GM21576 (cell line): Measurements from ENCODE around the gene CYP2C19.
"Not testable (repeated sequence)": the region's sequence is repeated elsewhere in the genome, so short reads cannot be mapped to it uniquely, and the experiment has no call there.

Source experiments
- ATAC-seq: cut with Tn5 transposase; IDR thresholded peaks from one replicate; pipeline ENCODE4 v1.9.1; 2021; ENCODE audit warnings: mild to moderate bottlenecking, moderate library complexity; ENCODE audit not compliant: unreplicated experiment

Gene CYP2C19

DNA sequence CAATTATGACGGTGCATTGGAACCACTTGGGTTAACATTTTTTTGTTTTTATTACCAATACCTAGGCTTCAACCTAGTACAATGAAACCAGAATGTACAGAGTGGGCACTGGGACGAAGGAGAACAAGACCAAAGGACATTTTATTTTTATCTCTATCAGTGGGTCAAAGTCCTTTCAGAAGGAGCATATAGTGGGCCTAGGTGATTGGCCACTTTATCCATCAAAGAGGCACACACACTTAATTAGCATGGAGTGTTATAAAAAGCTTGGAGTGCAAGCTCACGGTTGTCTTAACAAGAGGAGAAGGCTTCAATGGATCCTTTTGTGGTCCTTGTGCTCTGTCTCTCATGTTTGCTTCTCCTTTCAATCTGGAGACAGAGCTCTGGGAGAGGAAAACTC, at the start of gene CYP2C19:
CYP2C19 (plus strand) TSS at position 289 of the 400 bp plus-strand sequence; CDS start at position 314, 25 bp downstream.
- no peak for ATAC-seq

DNA sequence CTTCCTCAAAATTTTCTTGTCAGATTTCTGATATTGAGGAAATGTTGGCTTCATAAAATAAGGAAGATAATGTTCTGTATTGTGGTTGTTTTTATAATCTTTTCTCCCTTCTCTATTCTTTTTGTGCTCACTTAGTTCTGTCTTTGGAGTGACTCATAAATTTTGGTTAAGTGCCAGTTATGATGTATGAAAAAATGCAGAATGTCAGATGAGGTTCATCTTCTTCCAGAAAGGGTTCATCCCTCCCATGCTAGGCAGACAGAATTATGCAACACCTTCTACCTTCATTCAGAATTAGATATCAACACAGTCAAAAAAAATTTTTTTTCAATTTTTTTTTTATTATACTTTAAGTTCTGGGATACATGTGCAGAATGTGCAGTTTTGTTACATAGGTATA, 36.6 kb upstream of the CYP2C19 start:
- ATAC-seq, result no peak

DNA sequence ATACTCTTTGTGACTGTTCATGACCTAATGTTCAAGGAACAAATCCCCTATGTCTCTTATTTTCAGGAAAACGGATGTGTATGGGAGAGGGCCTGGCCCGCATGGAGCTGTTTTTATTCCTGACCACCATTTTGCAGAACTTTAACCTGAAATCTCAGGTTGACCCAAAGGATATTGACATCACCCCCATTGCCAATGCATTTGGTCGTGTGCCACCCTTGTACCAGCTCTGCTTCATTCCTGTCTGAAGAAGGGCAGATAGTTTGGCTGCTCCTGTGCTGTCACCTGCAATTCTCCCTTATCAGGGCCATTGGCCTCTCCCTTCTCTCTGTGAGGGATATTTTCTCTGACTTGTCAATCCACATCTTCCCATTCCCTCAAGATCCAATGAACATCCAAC, 27.3 kb upstream of the CYP2C19 start:
- ATAC-seq, result no peak

DNA sequence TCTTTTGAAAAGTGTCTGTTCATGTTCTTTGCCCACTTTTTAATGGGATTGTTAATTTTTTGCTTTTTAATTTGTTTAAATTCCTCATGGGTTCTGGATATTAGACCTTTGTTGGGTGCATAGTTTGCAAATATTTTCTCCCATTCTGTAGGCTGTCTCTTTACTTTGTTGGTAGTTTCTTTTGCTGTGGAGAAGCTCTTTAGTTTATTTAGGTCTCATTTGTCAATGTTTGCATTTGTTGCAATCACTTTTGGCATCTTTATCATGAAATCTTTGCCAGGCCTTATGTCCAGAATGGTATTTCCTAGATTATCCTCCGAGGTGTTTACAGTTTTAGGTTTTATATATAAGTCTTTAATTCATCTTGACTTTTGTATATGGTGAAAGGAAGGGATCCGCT, 23.9 kb upstream of the CYP2C19 start:
- ATAC-seq, result no peak

DNA sequence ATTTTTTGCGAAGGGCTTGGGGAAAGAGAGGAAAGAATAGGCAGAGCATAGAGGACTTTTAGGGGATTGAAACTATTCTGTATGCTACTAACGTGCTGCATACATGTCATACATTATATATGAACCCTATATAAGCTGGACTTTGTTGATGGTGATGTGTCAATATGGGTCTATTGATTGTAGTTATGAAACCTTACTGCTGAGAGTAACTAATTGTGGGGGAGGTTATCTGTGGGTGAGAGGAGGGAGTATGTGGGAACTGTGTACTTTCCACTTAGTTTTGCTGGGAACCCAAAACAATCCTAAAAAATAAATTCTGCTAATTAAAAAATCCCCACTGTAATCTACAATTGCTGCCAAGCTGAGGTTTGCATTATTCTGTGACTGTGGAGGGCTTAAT, 15.3 kb upstream of the CYP2C19 start:
- ATAC-seq, result no peak

DNA sequence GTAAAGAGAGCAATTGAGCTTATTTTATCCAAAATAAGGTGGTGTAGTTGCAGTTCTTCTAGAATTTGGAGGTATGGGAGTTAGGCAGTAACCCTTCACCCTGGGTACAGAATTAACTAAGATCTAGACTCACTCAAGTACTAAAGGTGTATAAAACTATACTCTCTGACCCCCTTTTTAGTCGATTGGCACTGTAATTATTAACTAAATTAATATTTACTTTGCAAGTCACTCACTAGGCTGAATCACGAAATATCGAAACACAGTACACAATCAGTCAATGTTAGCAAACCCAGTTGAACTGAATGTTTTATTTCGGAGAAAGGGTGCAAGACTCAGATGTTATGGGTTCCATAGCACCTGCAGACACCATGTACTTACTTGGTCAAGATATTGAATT, 14.6 kb upstream of the CYP2C19 start:
- no peak for ATAC-seq

DNA sequence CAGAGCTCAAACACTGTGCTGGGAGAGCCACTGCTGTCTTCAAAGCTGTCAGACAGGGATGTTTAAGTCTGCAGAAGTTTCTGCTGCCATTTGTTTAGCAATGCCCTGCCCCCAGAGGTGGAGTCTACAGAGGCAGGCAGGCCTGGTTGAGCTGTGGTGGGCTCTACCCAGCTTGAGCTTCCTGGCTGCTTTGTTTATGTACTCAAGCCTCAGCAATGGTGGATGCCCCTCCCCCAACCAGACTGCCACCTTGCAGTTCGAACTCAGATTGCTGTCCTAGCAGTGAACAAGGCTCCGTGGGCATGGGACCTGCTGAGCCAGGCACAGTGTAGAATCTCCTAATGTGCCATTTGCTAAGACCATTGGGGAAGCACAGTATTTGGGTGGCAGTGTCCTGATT, 4.6 kb upstream of the CYP2C19 start:
- ATAC-seq, result no peak

DNA sequence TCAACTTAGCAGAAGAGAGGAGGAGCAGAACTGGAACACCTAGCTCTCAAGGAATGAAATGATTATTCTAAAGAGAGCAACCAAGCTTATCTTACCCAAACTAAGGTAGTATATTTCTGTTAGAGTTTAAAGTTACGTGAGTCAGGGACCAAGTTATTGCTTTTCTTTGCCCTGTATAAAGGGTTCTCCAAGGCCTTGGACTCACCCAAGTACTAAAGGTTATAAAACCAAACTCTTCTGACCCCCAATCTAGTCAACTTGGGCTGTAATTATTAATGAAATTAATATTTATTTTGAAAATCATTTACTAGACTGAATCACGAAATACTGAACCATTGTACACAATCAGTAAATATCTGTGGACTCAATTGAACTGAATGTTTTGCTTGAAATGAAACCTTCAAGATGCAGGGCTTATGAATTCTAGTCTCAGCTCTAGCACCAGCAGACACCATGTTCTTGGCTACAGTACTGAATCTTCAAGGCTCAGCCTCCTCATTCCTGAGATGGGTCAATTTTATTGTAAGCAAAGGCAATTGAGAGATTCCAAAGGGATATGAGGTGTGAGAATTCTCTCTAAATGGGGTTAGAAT, 1.8 kb upstream of the CYP2C19 start:
- no peak for ATAC-seq

DNA sequence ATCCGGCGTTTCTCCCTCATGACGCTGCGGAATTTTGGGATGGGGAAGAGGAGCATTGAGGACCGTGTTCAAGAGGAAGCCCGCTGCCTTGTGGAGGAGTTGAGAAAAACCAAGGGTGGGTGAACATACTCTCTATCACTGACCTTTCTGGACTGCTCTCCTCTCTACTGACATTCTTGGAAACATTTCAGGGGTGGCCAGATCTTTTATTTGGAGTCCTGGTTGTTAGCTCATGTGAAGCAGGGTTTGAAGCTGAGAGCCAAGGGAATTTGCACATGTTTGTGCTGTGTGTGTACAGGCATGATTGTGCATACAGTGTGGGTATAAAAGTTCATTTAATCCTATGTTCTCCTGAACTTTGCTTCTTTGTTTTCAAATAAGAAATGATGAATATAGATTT, 12.9 kb downstream of the CYP2C19 start:
- not testable (repeated sequence) for ATAC-seq

DNA sequence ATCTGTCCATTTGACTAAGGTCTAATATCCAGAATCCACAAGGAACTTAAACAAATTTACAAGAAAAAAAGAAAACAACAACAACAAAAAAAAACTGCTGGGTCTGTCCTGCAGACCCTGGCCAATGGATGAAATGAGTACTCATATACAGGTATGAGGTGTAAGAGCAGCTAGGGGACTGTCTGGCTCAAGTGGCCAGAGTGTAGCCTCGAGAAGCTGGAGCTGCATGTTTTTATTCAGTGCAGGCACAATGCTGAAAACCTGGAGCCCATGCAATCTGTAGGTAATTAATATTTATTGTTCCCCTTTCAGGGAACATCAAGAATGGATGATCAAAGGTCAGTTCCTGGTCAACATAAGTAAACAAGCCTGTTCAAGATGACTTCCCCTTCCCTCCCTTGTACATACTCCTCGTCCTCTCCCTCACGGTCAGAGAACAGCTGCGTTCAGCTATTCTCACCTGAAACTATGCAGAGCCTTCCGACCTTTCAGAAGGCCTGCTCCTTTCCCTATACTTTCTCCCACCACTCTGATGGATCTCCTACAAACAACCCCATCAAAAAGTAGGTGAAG, 15.5 kb downstream of the CYP2C19 start:
- ATAC-seq, result no peak

DNA sequence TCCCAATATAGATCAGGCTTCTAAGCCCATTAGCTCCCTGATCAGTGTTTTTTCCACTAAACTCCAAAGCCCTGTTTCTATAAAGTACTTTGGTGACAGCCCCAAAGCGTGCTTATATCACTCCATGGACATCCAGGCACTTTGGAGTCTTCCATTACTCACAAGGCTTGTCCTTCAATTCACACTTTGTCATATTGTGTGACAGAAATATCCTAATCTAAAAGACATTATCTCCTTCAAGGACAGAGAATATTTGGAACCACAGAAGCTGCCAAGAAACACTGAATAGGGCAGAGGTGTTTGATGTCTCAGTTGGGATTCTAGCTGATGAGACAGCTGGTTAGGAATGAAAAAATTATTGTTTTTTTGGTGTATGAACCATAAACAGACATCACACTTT, 18.4 kb downstream of the CYP2C19 start:
- ATAC-seq, result no peak

DNA sequence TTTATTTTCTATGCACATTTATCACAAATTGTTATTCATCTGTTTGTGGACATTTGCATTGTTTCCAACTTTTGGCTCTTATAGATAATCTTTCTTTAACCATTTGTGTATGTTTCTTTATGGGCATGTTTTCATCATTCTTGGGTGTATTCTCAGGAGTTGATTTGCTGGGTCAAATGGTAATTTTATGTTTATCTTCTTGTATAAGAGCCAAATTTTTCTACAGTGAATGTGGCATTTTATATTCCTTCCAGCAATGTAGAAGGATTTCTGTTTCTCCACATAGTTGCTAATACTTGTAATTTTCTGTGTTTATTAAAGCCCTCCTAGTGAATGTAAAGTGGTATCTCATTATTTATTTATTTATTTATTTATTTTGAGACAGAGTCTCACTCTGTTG, 21.8 kb downstream of the CYP2C19 start:
- ATAC-seq, result no peak

DNA sequence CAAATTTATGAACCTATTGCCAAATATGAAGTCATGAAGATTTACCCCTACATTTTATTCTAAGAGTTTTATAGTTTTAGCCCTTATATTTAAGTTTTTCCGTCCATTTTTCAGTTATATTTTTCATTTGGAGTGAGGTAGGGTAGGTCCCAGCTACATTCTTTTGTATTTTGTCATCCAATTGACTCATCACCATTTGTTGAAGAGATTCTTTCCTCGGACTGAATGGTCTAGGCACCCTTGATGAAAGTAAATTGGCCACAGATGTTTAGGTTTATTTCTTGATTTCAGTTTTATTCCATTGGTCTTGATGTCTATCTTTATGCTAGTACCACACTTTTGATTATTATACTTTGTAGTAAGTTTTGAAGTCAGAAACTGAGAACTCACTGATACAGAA, 22.7 kb downstream of the CYP2C19 start:
- no peak for ATAC-seq

DNA sequence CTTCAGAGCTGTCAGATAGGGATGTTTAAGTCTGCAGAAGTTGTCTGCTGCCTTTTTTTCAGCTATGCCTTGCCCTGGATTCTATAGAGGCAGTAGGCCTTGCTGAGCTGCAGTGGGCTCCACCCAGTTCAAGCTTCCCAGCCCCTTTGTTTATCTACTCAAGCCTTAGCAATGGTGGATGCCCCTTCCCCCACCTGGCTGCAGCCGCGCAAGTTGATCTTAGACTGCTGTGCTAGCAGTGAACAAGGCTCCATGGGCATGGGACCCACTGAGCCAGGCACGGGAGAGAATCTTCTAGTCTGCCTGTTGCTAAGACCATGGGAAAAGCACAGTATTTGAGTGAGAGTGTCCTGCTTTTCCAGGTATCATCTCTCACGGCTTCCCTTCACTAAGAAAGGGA, 38.1 kb downstream of the CYP2C19 start:
- ATAC-seq, result not testable (repeated sequence)

DNA sequence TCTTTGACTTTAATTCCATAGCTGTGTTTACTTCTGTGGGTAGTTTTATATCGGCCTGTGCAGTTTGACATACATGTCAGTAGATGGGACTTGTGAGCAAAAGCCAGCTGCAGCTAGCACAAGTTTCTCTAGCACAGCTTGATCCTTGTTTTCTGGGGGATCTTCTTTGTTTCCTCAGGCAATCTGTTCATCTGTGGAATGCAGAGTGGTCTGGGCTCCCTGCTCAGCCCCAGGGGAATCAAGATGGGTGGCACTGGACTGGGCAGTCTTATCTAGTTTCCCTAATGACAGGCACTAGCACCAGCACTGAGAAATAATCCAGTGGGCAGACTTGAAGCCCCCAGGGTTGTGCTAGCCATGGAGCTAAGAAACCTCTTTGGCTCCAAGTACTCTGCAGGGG, 40.8 kb downstream of the CYP2C19 start:
- ATAC-seq, result no peak

DNA sequence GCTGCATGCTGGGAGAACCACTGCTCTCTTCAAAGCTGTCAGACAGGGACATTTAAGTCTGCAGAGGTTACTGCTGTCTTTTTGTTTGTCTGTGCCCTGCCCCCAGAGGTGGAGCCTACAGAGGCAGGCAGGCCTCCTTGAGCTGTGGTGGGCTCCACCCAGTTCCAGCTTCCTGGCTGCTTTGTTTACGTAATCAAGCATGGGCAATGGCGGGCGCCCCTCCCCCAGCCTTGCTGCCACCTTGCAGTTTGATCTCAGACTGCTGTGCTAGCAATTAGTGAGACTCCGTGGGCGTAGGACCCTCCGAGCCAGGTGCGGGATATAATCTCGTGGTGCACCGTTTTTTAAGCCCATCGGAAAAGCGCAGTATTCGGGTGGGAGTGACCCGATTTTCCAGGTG, 67.5 kb downstream of the CYP2C19 start:
- not testable (repeated sequence) for ATAC-seq

DNA sequence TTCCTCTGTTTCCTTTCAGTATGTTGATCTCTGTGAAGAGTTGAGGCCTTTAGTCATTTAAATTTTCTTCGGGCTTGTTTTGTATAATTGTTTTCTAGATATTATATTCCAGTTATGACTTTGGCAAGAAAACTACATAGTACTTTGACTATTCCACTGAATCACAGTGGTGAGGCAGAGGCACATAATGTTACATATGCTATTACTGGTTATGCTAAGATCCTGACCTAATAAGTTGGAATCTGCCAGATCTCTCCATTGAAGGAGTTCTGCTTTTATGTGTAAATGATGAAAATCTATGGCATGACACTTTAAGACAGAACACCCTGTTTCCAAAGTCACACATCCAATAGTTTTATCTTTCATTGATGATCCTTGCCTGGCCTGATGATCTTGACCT, 83.7 kb downstream of the CYP2C19 start:
- no peak for ATAC-seq

DNA sequence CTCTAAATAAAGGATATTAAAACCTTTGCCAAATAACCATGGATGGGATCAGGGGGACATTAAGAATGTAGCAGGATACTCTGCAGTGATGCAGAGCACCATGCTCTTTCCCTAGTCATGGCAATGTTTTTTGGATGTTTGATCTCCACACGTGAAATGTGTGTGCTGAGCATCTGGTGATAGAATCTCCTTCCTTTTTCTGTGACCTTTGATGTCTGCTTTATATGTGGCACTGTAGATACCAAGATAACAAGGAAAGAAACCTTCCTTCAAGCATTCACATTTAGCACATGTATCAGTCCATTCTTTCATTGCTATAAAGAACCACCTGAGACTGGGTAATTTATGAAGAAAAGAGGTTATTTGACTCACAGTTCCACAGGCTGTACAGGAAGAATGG, 88.3 kb downstream of the CYP2C19 start:
- ATAC-seq, result no peak

DNA sequence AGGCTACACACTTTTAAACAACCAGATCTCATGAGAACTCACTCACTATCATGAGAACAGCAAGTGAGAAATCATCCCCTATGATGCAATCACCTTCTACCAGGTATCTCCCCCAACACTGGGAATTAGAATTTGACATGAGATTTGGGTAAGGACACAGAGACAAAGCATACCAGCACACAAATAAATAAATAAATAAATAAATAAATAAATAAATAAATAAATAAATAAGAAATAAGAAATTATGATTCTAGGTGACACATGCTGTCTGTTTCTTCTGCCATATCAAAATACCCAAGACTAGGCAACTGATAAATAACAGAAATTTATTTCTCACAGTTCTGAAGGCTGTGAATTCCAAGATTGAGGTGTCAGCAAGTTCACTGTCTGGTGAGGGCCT, 88.8 kb downstream of the CYP2C19 start:
- no peak for ATAC-seq

DNA sequence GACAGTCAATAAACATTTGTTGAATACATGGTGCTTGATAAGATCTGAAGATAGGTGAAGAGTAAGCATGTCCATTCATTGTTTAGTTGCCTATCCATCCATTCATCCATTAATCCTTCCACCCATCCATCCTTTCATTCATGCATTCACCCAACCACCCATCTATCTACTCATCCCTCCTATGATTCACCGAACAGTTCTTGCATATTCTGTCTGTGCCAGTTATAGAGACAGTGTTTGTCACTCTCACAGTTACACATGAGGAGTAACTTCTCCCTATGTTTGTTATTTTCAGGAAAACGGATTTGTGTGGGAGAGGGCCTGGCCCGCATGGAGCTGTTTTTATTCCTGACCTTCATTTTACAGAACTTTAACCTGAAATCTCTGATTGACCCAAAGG, 90.0 kb downstream of the CYP2C19 start:
- no peak for ATAC-seq

DNA sequence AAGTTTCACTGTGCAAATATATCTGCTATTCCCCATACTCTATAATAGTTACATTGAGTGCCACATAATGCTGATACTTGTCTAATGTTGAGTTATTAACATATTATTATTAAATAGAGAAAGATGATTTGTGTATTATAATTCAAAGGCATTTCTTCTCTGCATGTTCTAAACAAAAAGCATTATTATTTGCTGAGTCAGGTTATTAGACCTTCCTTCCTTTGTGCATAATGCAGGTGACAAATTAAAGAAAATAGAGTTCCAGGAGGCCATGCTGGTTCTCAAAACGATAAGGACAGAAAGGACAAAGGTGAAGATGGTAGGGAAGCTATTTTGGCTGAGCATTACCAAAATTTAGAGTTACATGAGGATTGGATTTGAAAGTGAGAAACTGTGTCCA, 90.6 kb downstream of the CYP2C19 start:
- no peak for ATAC-seq

DNA sequence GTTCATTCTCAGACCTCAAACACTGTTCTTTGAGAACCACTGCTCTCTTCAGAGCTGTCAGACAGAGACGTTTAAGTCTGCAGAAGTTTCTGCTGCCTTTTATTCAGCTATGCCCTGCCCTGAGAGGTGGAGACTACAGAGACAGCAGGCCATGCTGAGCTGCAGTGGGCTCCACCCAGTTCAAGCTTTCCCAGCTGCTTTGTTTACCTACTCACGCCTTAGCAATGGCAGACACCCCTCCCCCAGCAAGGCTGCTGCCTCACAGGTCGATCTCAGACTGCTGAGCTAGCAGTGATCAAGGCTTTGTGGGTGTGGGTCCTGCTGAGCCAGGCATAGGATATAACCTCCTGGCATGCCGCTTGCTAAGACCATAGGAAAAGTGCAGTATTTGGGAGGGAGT, 95.5 kb downstream of the CYP2C19 start:
- no peak for ATAC-seq

DNA sequence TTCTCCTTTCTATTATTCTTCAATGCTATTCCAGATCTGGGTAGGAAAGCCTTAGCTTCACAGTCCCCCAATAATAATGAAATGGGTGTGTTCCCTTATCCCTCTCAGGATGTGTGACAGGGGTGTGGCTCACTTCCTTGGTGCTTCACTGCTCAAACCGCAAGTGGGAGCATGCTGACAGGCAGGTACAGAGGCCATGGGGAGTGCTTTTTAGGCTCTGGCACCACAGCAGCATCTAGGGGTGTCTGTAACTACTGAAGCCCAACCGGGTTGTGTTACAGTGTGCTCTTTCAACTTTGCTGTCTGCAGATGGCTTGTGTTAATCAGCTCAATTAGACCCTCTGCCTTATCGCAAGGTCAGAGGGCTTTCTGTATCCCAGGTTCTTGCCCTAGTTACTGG, 96.6 kb downstream of the CYP2C19 start:
- no peak for ATAC-seq
